Measurements from ENCODE around the gene CHMP4B.

DNA sequence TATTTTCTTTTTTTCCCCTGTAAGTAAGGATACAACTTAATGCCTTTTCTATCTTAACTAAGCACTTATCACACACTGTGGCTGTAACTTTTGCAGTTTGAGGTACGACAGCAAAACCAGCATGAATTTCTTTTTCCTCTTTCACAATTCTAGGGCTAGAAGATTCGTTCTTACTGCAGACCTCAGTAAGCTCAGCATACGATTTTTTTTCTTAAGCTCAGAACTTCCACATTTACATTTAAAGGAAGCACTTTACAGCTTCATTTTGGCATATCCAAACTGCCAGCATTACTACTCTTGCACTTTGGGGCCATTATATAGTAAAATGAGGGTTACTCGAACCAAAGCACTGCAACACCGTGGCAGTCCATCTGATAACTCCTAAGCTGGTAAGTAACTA is 889 bp upstream of the CHMP4B start:
- TF ChIP-seq, protein P1, sequence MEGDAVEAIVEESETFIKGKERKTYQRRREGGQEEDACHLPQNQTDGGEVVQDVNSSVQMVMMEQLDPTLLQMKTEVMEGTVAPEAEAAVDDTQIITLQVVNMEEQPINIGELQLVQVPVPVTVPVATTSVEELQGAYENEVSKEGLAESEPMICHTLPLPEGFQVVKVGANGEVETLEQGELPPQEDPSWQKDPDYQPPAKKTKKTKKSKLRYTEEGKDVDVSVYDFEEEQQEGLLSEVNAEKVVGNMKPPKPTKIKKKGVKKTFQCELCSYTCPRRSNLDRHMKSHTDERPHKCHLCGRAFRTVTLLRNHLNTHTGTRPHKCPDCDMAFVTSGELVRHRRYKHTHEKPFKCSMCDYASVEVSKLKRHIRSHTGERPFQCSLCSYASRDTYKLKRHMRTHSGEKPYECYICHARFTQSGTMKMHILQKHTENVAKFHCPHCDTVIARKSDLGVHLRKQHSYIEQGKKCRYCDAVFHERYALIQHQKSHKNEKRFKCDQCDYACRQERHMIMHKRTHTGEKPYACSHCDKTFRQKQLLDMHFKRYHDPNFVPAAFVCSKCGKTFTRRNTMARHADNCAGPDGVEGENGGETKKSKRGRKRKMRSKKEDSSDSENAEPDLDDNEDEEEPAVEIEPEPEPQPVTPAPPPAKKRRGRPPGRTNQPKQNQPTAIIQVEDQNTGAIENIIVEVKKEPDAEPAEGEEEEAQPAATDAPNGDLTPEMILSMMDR (IDR thresholded peaks at IDR 0.05), result no peak
- no peak for TF ChIP-seq POLR2AphosphoS5 (IDR thresholded peaks at IDR 0.05)
- TF ChIP-seq EP300 (IDR thresholded peaks at IDR 0.05), result no peak

Measured in sigmoid colon (tissue), 4 donors.